ENCODE data around the gene MSANTD7.

- TF ChIP-seq CTCF (IDR thresholded peaks at IDR 0.05) (no peak), POLR2A (IDR thresholded peaks at IDR 0.05) (no peak)
Measured at GRCh38 chr10:14859775-14860174, 21.7 kb downstream of the MSANTD7 start.
